HepG2 (cell line): Measurements from ENCODE around the gene MTR.

Source experiments
- DR1 ChIP-seq: sonication (generic); formaldehyde crosslinking; IDR thresholded peaks from 2 replicates; pipeline ENCODE4 v1.8.0; 2021; ENCODE audit warnings: mild to moderate bottlenecking, missing genetic modification reagents, inconsistent platforms
- FOXA1 ChIP-seq, 2 experiments: fragments of 450-650 bp in 1 of 2; sonication (generic) in 1 of 2; formaldehyde crosslinking in 1 of 2; IDR thresholded peaks; 2 replicates each; pipeline versions ENCODE4 v1.4.0 to v1.6.1; 2016 to 2020; ENCODE audit warnings: missing genetic modification reagents in 1 of 2
- RBAK ChIP-seq: sonication (generic); formaldehyde crosslinking; IDR thresholded peaks from 2 replicates; pipeline ENCODE4 v1.5.1; 2020; ENCODE audit warnings: mild to moderate bottlenecking, missing genetic modification reagents

- TF ChIP-seq FOXA1 (IDR thresholded peaks at IDR 0.05) (no peak), FOXA1 (CRISPR knock-in tag; IDR thresholded peaks at IDR 0.05) (no peak), DR1 (CRISPR knock-in tag) (no peak), RBAK (no peak)
These were observed 119.3 kb downstream of the MTR start for GRCh38 chr1:236914375-236914774.
